ENCODE data around the gene ZNF784. TPM values are rescaled to one million over a fixed set of nuclear protein-coding genes. Genes with fewer than 3 reads are reported as not detected.

The ZNF784 gene
- total RNA-seq, 1 donor = 6.3 TPM

Other genes starting within 250 kb of the ZNF784 start
- gene TMEM190, start 247.7 kb downstream of the ZNF784 start, total RNA-seq = not detected
- gene TMEM238, start 240.3 kb downstream of the ZNF784 start, total RNA-seq = 1.9 TPM
- 605 TPM for gene RPL28, start 238.6 kb downstream of the ZNF784 start, total RNA-seq
- 20.7 TPM for gene UBE2S, start 216.8 kb downstream of the ZNF784 start, total RNA-seq
- not detected for gene SHISA7, start 181.3 kb downstream of the ZNF784 start, total RNA-seq
- 4.5 TPM for gene ISOC2, start 162.9 kb downstream of the ZNF784 start, total RNA-seq
- gene C19orf85, start 159.8 kb downstream of the ZNF784 start, total RNA-seq = not detected
- 3.5 TPM for gene ZNF628, start 147.9 kb downstream of the ZNF784 start, total RNA-seq
- gene NAT14, start 139.4 kb downstream of the ZNF784 start, total RNA-seq = 1.9 TPM
- 0.10 TPM for gene SSC5D, start 136.1 kb downstream of the ZNF784 start, total RNA-seq
- gene SBK2, start 87.4 kb downstream of the ZNF784 start, total RNA-seq = not detected
- not detected for gene SBK3, start 79.0 kb downstream of the ZNF784 start, total RNA-seq
- gene ZNF579, start 43.7 kb downstream of the ZNF784 start, total RNA-seq = 2.7 TPM
- 2.2 TPM for gene FIZ1, start 25.0 kb downstream of the ZNF784 start, total RNA-seq
- gene ZNF524, start 24.3 kb downstream of the ZNF784 start, total RNA-seq = 9.6 TPM
- gene ZNF865, start 18.9 kb downstream of the ZNF784 start, total RNA-seq = 3.3 TPM
- 14.4 TPM for gene ZNF580, start 16.4 kb upstream of the ZNF784 start, total RNA-seq
- gene ZNF581, start 19.1 kb upstream of the ZNF784 start, total RNA-seq = 19.0 TPM
- gene CCDC106, start 23.6 kb upstream of the ZNF784 start, total RNA-seq = 1.9 TPM
- 55.6 TPM for gene U2AF2, start 30.5 kb upstream of the ZNF784 start, total RNA-seq
- 23.5 TPM for gene EPN1, start 50.7 kb upstream of the ZNF784 start, total RNA-seq
- gene NLRP9, start 113.8 kb upstream of the ZNF784 start, total RNA-seq = not detected
- not detected for gene RFPL4A, start 134.5 kb upstream of the ZNF784 start, total RNA-seq
- gene RFPL4AL1, start 144.6 kb upstream of the ZNF784 start, total RNA-seq = not detected
- under 0.01 TPM for gene NLRP11, start 207.4 kb upstream of the ZNF784 start, total RNA-seq
- gene NLRP4, start 212.0 kb upstream of the ZNF784 start, total RNA-seq = not detected

All from mononuclear cell (primary cell).